Neuronal stem cell (in vitro differentiated cells): ENCODE measurements around the gene EIF3L.

Experiments
- DNase-seq: peaks from one replicate; pipeline ENCODE4 v3.0.0-alpha.2; 2013; ENCODE audit warnings: low spot score
- H2AFZ ChIP-seq: one replicate; pipeline ENCODE4 v1.6.1; 2013; ENCODE audit warnings: mild to moderate bottlenecking, low read length, inconsistent platforms
- H2AK5ac ChIP-seq: 2 replicates; pipeline ENCODE4 v1.6.1; 2013; ENCODE audit warnings: low read depth, mild to moderate bottlenecking, inconsistent platforms, low read length, moderate library complexity, mixed read lengths
- H2BK120ac ChIP-seq: 2 replicates; pipeline ENCODE4 v1.6.1; 2013; ENCODE audit warnings: low read depth, mild to moderate bottlenecking, inconsistent platforms, low read length, moderate library complexity, mixed read lengths
- H2BK12ac ChIP-seq: one replicate; pipeline ENCODE4 v1.6.1; 2013; ENCODE audit warnings: low read length, inconsistent platforms
- H2BK15ac ChIP-seq: 2 replicates; pipeline ENCODE4 v1.6.1; 2013; ENCODE audit warnings: mild to moderate bottlenecking, low read length, inconsistent platforms, mixed read lengths
- H2BK5ac ChIP-seq: one replicate; pipeline ENCODE4 v1.6.1; 2013; ENCODE audit warnings: inconsistent platforms, mild to moderate bottlenecking, low read length, moderate library complexity
- H3K14ac ChIP-seq: one replicate; pipeline ENCODE4 v1.6.1; 2013; ENCODE audit warnings: low read length, inconsistent platforms
- H3K18ac ChIP-seq: 2 replicates; pipeline ENCODE4 v1.6.1; 2013; ENCODE audit warnings: low read length, inconsistent platforms
- H3K23ac ChIP-seq: 2 replicates; pipeline ENCODE4 v1.6.1; 2013; ENCODE audit warnings: low read depth, mild to moderate bottlenecking, mixed read lengths, low read length, inconsistent platforms; ENCODE audit not compliant: poor library complexity
- H3K27ac ChIP-seq: replicated peaks from 3 replicates; pipeline ENCODE4 v1.5.1; 2013; ENCODE audit warnings: low read length, inconsistent platforms
- H3K27me3 ChIP-seq, 3 experiments: 2 replicates each; pipeline ENCODE4 v1.6.1; 2013; ENCODE audit warnings: low read length in 3 of 3, mild to moderate bottlenecking in 2 of 3, inconsistent platforms in 1 of 3, low read depth in 1 of 3, mixed read lengths in 1 of 3, moderate library complexity in 1 of 3; ENCODE audit not compliant: control insufficient read depth in 3 of 3, insufficient read depth in 3 of 3
- H3K36me3 ChIP-seq, 2 donors: replicated peaks in 1 of 2; 2 replicates each; pipeline ENCODE4 v1.6.1; 2013; ENCODE audit warnings: low read length in 2 of 2; ENCODE audit not compliant: control insufficient read depth in 2 of 2, insufficient read depth in 2 of 2
- H3K4ac ChIP-seq: 2 replicates; pipeline ENCODE4 v1.6.1; 2013; ENCODE audit warnings: inconsistent platforms, mild to moderate bottlenecking, low read length, moderate library complexity
- H3K4me1 ChIP-seq, 2 donors: 1 replicate in 1 of 2; 2 replicates in 1 of 2; pipeline ENCODE4 v1.6.1; 2013; ENCODE audit warnings: low read length in 2 of 2, low read depth in 1 of 2; ENCODE audit not compliant: control insufficient read depth in 2 of 2, insufficient read depth in 1 of 2
- H3K4me2 ChIP-seq: one replicate; pipeline ENCODE4 v1.6.1; 2013; ENCODE audit warnings: mild to moderate bottlenecking, low read length, inconsistent platforms; ENCODE audit not compliant: insufficient read depth, poor library complexity, severe bottlenecking
- H3K4me3 ChIP-seq, 2 donors: 2 replicates each; pipeline ENCODE4 v1.5.1; 2013; ENCODE audit warnings: low read length in 2 of 2, mild to moderate bottlenecking in 2 of 2, inconsistent platforms in 1 of 2, moderate library complexity in 1 of 2
- H3K79me1 ChIP-seq: one replicate; pipeline ENCODE4 v1.6.1; 2013; ENCODE audit warnings: low read depth, mild to moderate bottlenecking, inconsistent platforms, low read length, moderate library complexity
- H3K9ac ChIP-seq: one replicate; pipeline ENCODE4 v1.6.1; 2013; ENCODE audit warnings: mild to moderate bottlenecking, low read depth, low read length, inconsistent platforms; ENCODE audit not compliant: poor library complexity
- H3K9me3 ChIP-seq, 2 donors: replicated peaks in 1 of 2; 2 replicates each; pipeline versions ENCODE3 to v1.6.1; 2013; ENCODE audit warnings: low read length in 2 of 2, mild to moderate bottlenecking in 2 of 2, inconsistent platforms in 1 of 2, low read depth in 1 of 2, mixed read lengths in 1 of 2, moderate library complexity in 1 of 2; ENCODE audit not compliant: control insufficient read depth in 2 of 2, insufficient read depth in 1 of 2
- H4K8ac ChIP-seq: one replicate; pipeline ENCODE4 v1.6.1; 2013; ENCODE audit warnings: low read depth, mild to moderate bottlenecking, inconsistent platforms, low read length, moderate library complexity
- H4K91ac ChIP-seq: one replicate; pipeline ENCODE4 v1.6.1; 2013; ENCODE audit warnings: low read length, low read depth, mild to moderate bottlenecking, inconsistent platforms; ENCODE audit not compliant: poor library complexity
- WGBS, 2 donors: extraction: QIAGEN DNeasy Blood & Tissue Kit; methylation state at CpG; one replicate each; pipeline ENCODE4 v1.1.7; 2013; ENCODE audit warnings: missing lambda C conversion rate in 2 of 2, mixed read lengths in 1 of 2; ENCODE audit not compliant: insufficient read length in 2 of 2, insufficient replicate concordance in 1 of 2; ENCODE audit errors: extremely low coverage in 2 of 2; 5-methylcytosine and 5-hydroxymethylcytosine counted together

EIF3L gene

GRCh38 chr22:37803195-37803638 lies 46.0 kb upstream of the EIF3L start:
- no peaks in the 10 kb centered on the region for H3K36me3 ChIP-seq
- H3K18ac ChIP-seq, result peak overlapping the region; percentile 96
- H3K4me1 ChIP-seq, result peaks cover 21% of the 10 kb centered on the region in 2 donors
- H2AFZ ChIP-seq, result peak overlapping the region; percentile 93
- no CpG with 5 or more reads among the region's 16 CpGs for WGBS, 2 donors
- no peak for DNase-seq
- H2AK5ac ChIP-seq, result no peak overlapping the region
- no peak overlapping the region for H3K9ac ChIP-seq
- no peak overlapping the region for H4K8ac ChIP-seq
- peak overlapping the region; percentile 100 for H3K4me2 ChIP-seq
- H2BK15ac ChIP-seq, result no peak overlapping the region
- H3K27ac ChIP-seq, result peak overlapping the region; percentile 71
- H3K23ac ChIP-seq, result peak overlapping the region; percentile 38
- H4K91ac ChIP-seq, result no peak overlapping the region
- peaks cover 4% of the 10 kb centered on the region for H3K79me1 ChIP-seq
- H3K4me3 ChIP-seq, result peak overlapping the region; percentile 73 to 80
- H3K27me3 ChIP-seq, result peaks cover 2 to 25% (median 18%) of the 10 kb centered on the region in 3 experiments
- no peak overlapping the region for H3K14ac ChIP-seq
- peak overlapping the region; percentile 95 for H2BK120ac ChIP-seq
- H3K4ac ChIP-seq, result no peak overlapping the region
- no peaks in the 10 kb centered on the region for H3K9me3 ChIP-seq
- no peak overlapping the region for H2BK12ac ChIP-seq
- H2BK5ac ChIP-seq, result peak overlapping the region; percentile 93

- Histone ChIP-seq H3K36me3 (peaks cover 0 to 3% of the 10 kb centered on the region in 2 donors), H2BK120ac (peak overlapping the region; percentile 95), H3K18ac (peak overlapping the region; percentile 96), H2AK5ac (peak overlapping the region; percentile 99), H3K4ac (peak overlapping the region; percentile 93), H3K4me3 (peak overlapping the region; percentile 80 to 82), H2AFZ (peak overlapping the region; percentile 93), H3K27me3 (peaks cover 2 to 28% (median 18%) of the 10 kb centered on the region in 3 experiments), H2BK5ac (peak overlapping the region; percentile 93), H3K23ac (peak overlapping the region; percentile 38), H2BK15ac (peak overlapping the region; percentile 79), H3K27ac (peak overlapping the region; percentile 71), H3K4me1 (peaks cover 21 to 24% of the 10 kb centered on the region in 2 donors), H3K14ac (no peak overlapping the region), H4K8ac (no peak overlapping the region), H3K9me3 (no peaks in the 10 kb centered on the region), H4K91ac (peak overlapping the region; percentile 94), H3K9ac (peak overlapping the region; percentile 38), H3K79me1 (peaks cover 4% of the 10 kb centered on the region), H3K4me2 (peak overlapping the region; percentile 100), H2BK12ac (peak overlapping the region; percentile 8)
- WGBS, 2 donors, result no CpG with 5 or more reads among the region's 34 CpGs
- DNase-seq, result no peak
Observed at GRCh38 chr22:37803639-37804351, 45.4 kb upstream of the EIF3L start.

- Histone ChIP-seq H3K9ac (peak overlapping the region; percentile 39), H3K79me1 (peaks cover 4% of the 10 kb centered on the region), H4K8ac (no peak overlapping the region), H3K27me3 (peaks cover 2 to 28% (median 18%) of the 10 kb centered on the region in 3 experiments), H3K18ac (peak overlapping the region; percentile 96), H3K4ac (peak overlapping the region; percentile 93), H3K27ac (peak overlapping the region; percentile 71), H2BK5ac (peak overlapping the region; percentile 93), H3K9me3 (no peaks in the 10 kb centered on the region), H4K91ac (peak overlapping the region; percentile 81), H2BK15ac (peak overlapping the region; percentile 79), H2BK12ac (peak overlapping the region; percentile 66), H3K4me2 (peak overlapping the region; percentile 100), H3K4me3 (peak overlapping the region; percentile 80 to 82), H2AK5ac (peak overlapping the region; percentile 99), H2BK120ac (peak overlapping the region; percentile 95), H3K23ac (peak overlapping the region; percentile 99), H3K36me3 (peaks cover 0 to 6% of the 10 kb centered on the region in 2 donors), H3K14ac (no peak overlapping the region), H3K4me1 (peaks cover 21 to 25% of the 10 kb centered on the region in 2 donors), H2AFZ (peak overlapping the region; percentile 93)
- DNase-seq, result no peak
- WGBS, 2 donors, result no CpG with 5 or more reads among the region's 29 CpGs
Observed at GRCh38 chr22:37804352-37804880, 44.8 kb upstream of the EIF3L start.
